K562 (cell line): ENCODE measurements around the gene TBXA2R. TPM values are rescaled to one million over a fixed set of nuclear protein-coding genes. Genes with fewer than 3 reads are reported as not detected.

Experiments used
- ATAC-seq: fragments of 200-7000 bp; cut with Tn5 transposase; 3 replicates; pipeline ENCODE4 v1.9.1; 2020; ENCODE audit warnings: moderate library complexity
- BruUV-seq: library from RNA; stranded (reverse); fragments of 400-500 nt; replicated peaks from 2 replicates; lab custom pipeline; 2021; lab: Mats Ljungman, UMichigan
- CTCF ChIA-PET: fragments of 300-600 bp; formaldehyde crosslinking; extraction: SDS; loops from one replicate; lab custom pipeline; 2021; ENCODE audit warnings: low intra/inter-chr PET ratio; lab: Yijun Ruan, JAX
- POLR2A ChIA-PET: fragments of 300-600, 350-650 bp; sonication (Branson Sonifier 250); formaldehyde crosslinking; extraction: SDS; loops from one replicate; lab custom pipeline; 2021; ENCODE audit warnings: antibody characterized with exemption, inconsistent platforms; lab: Yijun Ruan, JAX
- DNase-seq, 4 experiments: peaks; one replicate each; pipeline versions ENCODE4 v3.0.0 to v3.0.0-alpha.2; 2011 to 2018; ENCODE audit warnings: low spot score in 3 of 4, mixed read lengths in 3 of 4; ENCODE audit errors: extremely low read depth in 1 of 4
- FAIRE-seq: peaks from 2 replicates; lab custom pipeline; 2011; peaks lifted over from hg19 to GRCh38; lab: Jason Lieb, UNC
- H2AFZ ChIP-seq: 2 replicates; pipeline ENCODE4 v1.6.0; 2011; ENCODE audit warnings: low read depth, low read length, control low read depth, inconsistent platforms
- H3K27ac ChIP-seq: fragments of 200-600 bp; 3 replicates; pipeline ENCODE4 v1.8.0; 2011; ENCODE audit warnings: low read depth, mild to moderate bottlenecking, control low read depth, inconsistent platforms, low read length, moderate library complexity, mixed read lengths; ENCODE audit errors: extremely low read depth
- H3K27me3 ChIP-seq, 2 experiments: fragments of 300-600 bp in 1 of 2; 2 replicates in 1 of 2; 3 replicates in 1 of 2; pipeline versions ENCODE4 v1.6.0 to v1.8.0; 2011; ENCODE audit warnings: inconsistent platforms in 2 of 2, low read length in 2 of 2, mild to moderate bottlenecking in 1 of 2, mixed read lengths in 1 of 2, moderate library complexity in 1 of 2; ENCODE audit not compliant: control insufficient read depth in 2 of 2, insufficient read depth in 2 of 2
- H3K36me3 ChIP-seq: fragments of 300-600 bp; 3 replicates; pipeline ENCODE4 v1.8.0; 2011; ENCODE audit warnings: mild to moderate bottlenecking, low read length, inconsistent platforms; ENCODE audit not compliant: control insufficient read depth, insufficient read depth
- H3K4me1 ChIP-seq, 2 experiments: fragments of 200-600 bp in 1 of 2; replicated peaks in 1 of 2; 2 replicates in 1 of 2; 3 replicates in 1 of 2; pipeline versions ENCODE4 v1.5.1 to v1.8.0; 2011; ENCODE audit warnings: inconsistent platforms in 2 of 2, low read length in 2 of 2, mild to moderate bottlenecking in 1 of 2, mixed read lengths in 1 of 2, moderate library complexity in 1 of 2; ENCODE audit not compliant: control insufficient read depth in 2 of 2, insufficient read depth in 2 of 2
- H3K4me2 ChIP-seq: 2 replicates; pipeline ENCODE4 v1.6.1; 2011; ENCODE audit warnings: low read length, control low read depth, inconsistent platforms, mixed read lengths; ENCODE audit not compliant: insufficient read depth
- H3K4me3 ChIP-seq: fragments of 200-600 bp; sonication (generic), shearing (Covaris generic); 2 replicates; pipeline ENCODE4 v1.5.1; 2016; ENCODE audit warnings: control low read depth, inconsistent platforms
- H3K79me2 ChIP-seq: fragments of 200-600 bp; 3 replicates; pipeline ENCODE4 v1.8.0; 2011; ENCODE audit warnings: low read length, inconsistent platforms; ENCODE audit not compliant: control insufficient read depth, insufficient read depth
- H3K9ac ChIP-seq, 2 experiments: 2 replicates each; pipeline versions ENCODE4 v1.6.0 to v1.6.1; 2011; ENCODE audit warnings: low read depth in 2 of 2, low read length in 2 of 2, control low read depth in 1 of 2, inconsistent platforms in 1 of 2, mild to moderate bottlenecking in 1 of 2, mixed read lengths in 1 of 2; ENCODE audit not compliant: insufficient read depth in 1 of 2
- H3K9me1 ChIP-seq: one replicate; pipeline ENCODE4 v1.6.0; 2011; ENCODE audit warnings: inconsistent platforms, mild to moderate bottlenecking, low read length, moderate library complexity; ENCODE audit not compliant: control insufficient read depth, insufficient read depth
- H3K9me3 ChIP-seq: replicated peaks from 2 replicates; pipeline ENCODE4 v1.5.1; 2011; ENCODE audit warnings: low read depth, low read length, inconsistent platforms; ENCODE audit not compliant: control insufficient read depth, insufficient read depth
- H4K20me1 ChIP-seq: replicated peaks from 2 replicates; pipeline ENCODE4 v1.6.1; 2011; ENCODE audit warnings: low read length, inconsistent platforms, mixed read lengths; ENCODE audit not compliant: control insufficient read depth, insufficient read depth
- CAMTA2 ChIP-seq: fragments of 250-450 bp; sonication (Bioruptor Pico); conservative IDR thresholded peaks from 2 replicates; pipeline ENCODE4 v1.5.1; 2022
- DPF2 ChIP-seq: fragments of 450-650 bp; IDR thresholded peaks from 2 replicates; pipeline ENCODE4 v1.6.1; 2016
- FOXA1 ChIP-seq: fragments of 450-650 bp; IDR thresholded peaks from 2 replicates; pipeline ENCODE4 v1.6.1; 2016; ENCODE audit warnings: mild to moderate bottlenecking, borderline replicate concordance
- GATA2 ChIP-seq: sonication (generic); formaldehyde crosslinking; IDR thresholded peaks from 2 replicates; pipeline ENCODE4 v1.4.0; 2020; ENCODE audit warnings: mild to moderate bottlenecking, missing genetic modification reagents
- HDAC3 ChIP-seq: fragments of 450-650 bp; IDR thresholded peaks from 2 replicates; pipeline ENCODE4 v1.6.1; 2018; ENCODE audit warnings: borderline replicate concordance, mild to moderate bottlenecking, moderate library complexity; ENCODE audit not compliant: partially characterized antibody
- HNRNPLL ChIP-seq: fragments of 200-400 bp; formaldehyde crosslinking; IDR thresholded peaks from 2 replicates; pipeline ENCODE4 v1.6.1; 2017; ENCODE audit warnings: low read length, low read depth, mild to moderate bottlenecking; ENCODE audit not compliant: poor library complexity, severe bottlenecking
- HSF4 ChIP-seq: fragments of 250-450 bp; sonication (Bioruptor Pico); IDR thresholded peaks from 2 replicates; pipeline ENCODE4 v2.1.2; 2022; ENCODE audit warnings: mild to moderate bottlenecking, moderate library complexity, borderline replicate concordance
- KLF1 ChIP-seq: fragments of 450-650 bp; IDR thresholded peaks from 2 replicates; pipeline ENCODE4 v1.6.1; 2016; ENCODE audit warnings: missing genetic modification characterization, missing compliant biosample characterization
- KLF6 ChIP-seq: fragments of 250-450 bp; sonication (Bioruptor Pico); IDR thresholded peaks from 2 replicates; pipeline ENCODE4 v1.4.0; 2020; ENCODE audit warnings: mild to moderate bottlenecking, moderate library complexity, borderline replicate concordance
- POLR2G ChIP-seq: fragments of 200-400 bp; formaldehyde crosslinking; IDR thresholded peaks from 2 replicates; pipeline ENCODE4 v1.6.1; 2017; ENCODE audit warnings: low read depth, mild to moderate bottlenecking, antibody characterized with exemption, low read length, moderate library complexity
- ZC3H4 ChIP-seq: sonication (generic); formaldehyde crosslinking; IDR thresholded peaks from 2 replicates; pipeline ENCODE4 v1.9.0; 2021; ENCODE audit warnings: missing genetic modification reagents, borderline replicate concordance
- ZNF780A ChIP-seq: fragments of 250-450 bp; sonication (Bioruptor Pico); IDR thresholded peaks from 2 replicates; pipeline ENCODE4 v1.5.0; 2021; ENCODE audit warnings: mild to moderate bottlenecking
- WGBS: fragments of 100-300 bp; shearing (Covaris generic); methylation state at CpG from one replicate; pipeline ENCODE4 v1.1.6; 2016; ENCODE audit warnings: low coverage, mixed read lengths; ENCODE audit not compliant: insufficient coverage; ENCODE audit errors: missing lambda C conversion rate; 5-methylcytosine and 5-hydroxymethylcytosine counted together
- in situ Hi-C: fragments of 300-500 bp; cut with MboI; formaldehyde crosslinking; loops from 4 replicates; pipeline ENCODE4 v1.15.0; 2018; ENCODE audit warnings: inconsistent platforms, mixed read lengths
- intact Hi-C: fragments of 100-400 bp; cut with micrococcal nuclease; formaldehyde crosslinking; loops from 2 replicates; pipeline ENCODE4 v1.14.2; 2022
- polyA plus RNA-seq, 8 experiments: library from polyadenylated mRNA; depleted of rRNA in 4 of 8; stranded (reverse) in 5 of 8; unstranded in 3 of 8; fragments of >200 nt; fragmentation: Nextera tagmentation in 2 of 8; fragmentation: Illumina TruSeq in 1 of 8; extraction: Ambion mirVana in 2 of 8; extraction: Trizol in 1 of 8; gene quantifications; 2 replicates each; pipeline versions ENCODE4 v1.2.1 to v1.2.3, GENCODE V29; 2011 to 2014; ENCODE audit warnings: inconsistent platforms in 1 of 8, missing spikeins in 1 of 8
- total RNA-seq, 7 experiments: library from RNA; depleted of rRNA in 6 of 7; stranded (reverse); fragments of >200 nt in 6 of 7; fragmentation: Illumina TruSeq in 2 of 7; extraction: Trizol in 2 of 7; gene quantifications; 2 replicates each; pipeline versions ENCODE4 v1.2.1 to v1.2.3, GENCODE V29; 2011 to 2021; ENCODE audit warnings: low replicate concordance in 1 of 7
- TF ChIP-seq, protein P1 (sequence below): fragments of 450-650 bp; formaldehyde crosslinking; conservative IDR thresholded peaks from 2 replicates; pipeline ENCODE4 v1.4.0; 2022; ENCODE audit warnings: mild to moderate bottlenecking, missing genetic modification characterization

Gene TBXA2R
- total and polyA plus RNA-seq, 9 of the 15 experiments (the other 6 are each of a cell fraction or from before 2014, with no cell fraction given): 1.5 to 24.0 (median 2.8) TPM

DNA sequence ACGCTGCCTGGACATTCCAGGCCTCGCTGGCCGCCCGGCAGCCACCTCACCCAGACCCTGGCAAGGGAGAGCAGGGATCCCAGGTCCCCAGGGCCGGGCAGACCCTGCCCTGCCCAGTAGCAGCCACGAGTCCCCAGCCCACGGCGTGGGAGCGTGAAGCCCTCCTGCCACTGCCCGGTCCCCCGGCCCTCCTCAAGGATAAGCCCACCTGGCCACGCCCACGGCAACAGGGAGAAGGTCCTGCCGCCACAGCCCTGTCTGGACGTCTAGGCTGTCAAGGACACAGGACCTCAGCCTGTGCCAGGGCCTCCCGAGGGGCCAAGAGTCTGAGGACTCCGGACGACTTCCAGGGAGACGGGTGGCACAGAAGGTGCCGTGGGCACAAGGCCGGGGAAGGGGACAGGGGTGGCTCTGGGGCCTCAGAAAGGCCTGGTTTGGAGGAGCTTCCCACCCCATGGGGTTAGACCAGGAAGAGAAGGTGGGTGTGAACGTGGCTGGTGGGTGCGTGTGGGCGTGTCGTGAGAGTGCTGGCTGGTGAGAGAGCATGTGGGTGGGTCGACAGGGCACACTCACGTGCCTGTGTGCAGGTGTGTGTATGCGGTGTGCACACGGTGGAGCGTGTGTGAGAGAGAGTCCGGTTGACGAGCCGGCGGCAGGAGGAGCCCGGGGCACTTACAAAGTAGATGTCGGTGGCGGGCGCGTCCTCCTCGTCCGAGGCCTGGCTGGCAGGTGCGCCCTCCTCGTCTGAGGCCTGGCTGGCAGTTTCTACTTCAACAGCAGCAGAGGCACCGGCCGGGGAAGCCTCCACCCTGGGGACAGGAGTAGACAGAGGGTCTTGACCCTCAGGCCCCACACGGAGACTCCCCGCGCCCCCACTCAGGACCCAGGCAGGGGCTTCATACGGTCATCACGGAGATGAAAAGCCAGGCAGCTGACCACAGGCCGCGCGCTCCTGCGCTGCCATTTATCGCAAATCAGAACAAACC lies 31.8 kb upstream of the TBXA2R start:
- intact Hi-C loops (no loop called here), in situ Hi-C loops (no loop called here)
- Histone ChIP-seq H3K9me1 (peaks cover 4% of the 10 kb centered on the region), H4K20me1 (no peaks in the 10 kb centered on the region), H3K9me3 (no peaks in the 10 kb centered on the region), H3K36me3 (peaks cover 32% of the 10 kb centered on the region; the same call in 1 of the 3 replicates), H3K79me2 (no peaks in the 10 kb centered on the region), H3K27ac (no peak overlapping the region), H3K4me3 (no peak overlapping the region), H3K4me1 (peaks cover 0 to 54% of the 10 kb centered on the region in 2 experiments; a peak in 3 of 5 replicates), H3K9ac (peak overlapping the region in 1 of 2 experiments; percentile 52; a peak in 2 of 4 replicates), H3K4me2 (no peak overlapping the region), H3K27me3 (no peaks in the 10 kb centered on the region), H2AFZ (no peak overlapping the region)
- no peak for ATAC-seq
- 91% methylated on average over 38 of the region's 55 CpGs for WGBS
- BruUV-seq: no TSS peak
- FAIRE-seq: no peak
- DNase-seq: no peak
- POLR2A ChIA-PET: no interaction called here
- CTCF ChIA-PET: no interaction called here
- TF ChIP-seq HSF4 (CRISPR knock-in tag): no peak
- TF ChIP-seq ZNF780A (CRISPR knock-in tag): no peak
- TF ChIP-seq FOXA1: no peak
- no peak for TF ChIP-seq GATA2 (CRISPR knock-in tag)
- TF ChIP-seq CAMTA2: no peak
- TF ChIP-seq KLF1 (tag): no peak
- TF ChIP-seq, protein P1, sequence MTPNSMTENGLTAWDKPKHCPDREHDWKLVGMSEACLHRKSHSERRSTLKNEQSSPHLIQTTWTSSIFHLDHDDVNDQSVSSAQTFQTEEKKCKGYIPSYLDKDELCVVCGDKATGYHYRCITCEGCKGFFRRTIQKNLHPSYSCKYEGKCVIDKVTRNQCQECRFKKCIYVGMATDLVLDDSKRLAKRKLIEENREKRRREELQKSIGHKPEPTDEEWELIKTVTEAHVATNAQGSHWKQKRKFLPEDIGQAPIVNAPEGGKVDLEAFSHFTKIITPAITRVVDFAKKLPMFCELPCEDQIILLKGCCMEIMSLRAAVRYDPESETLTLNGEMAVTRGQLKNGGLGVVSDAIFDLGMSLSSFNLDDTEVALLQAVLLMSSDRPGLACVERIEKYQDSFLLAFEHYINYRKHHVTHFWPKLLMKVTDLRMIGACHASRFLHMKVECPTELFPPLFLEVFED (CRISPR knock-in tag): no peak
- peak; percentile 29; the same call in 1 of the 2 replicates for TF ChIP-seq POLR2G
- TF ChIP-seq HNRNPLL: peak; percentile 53
- no peak for TF ChIP-seq KLF6 (CRISPR knock-in tag)
- TF ChIP-seq DPF2: no peak
- TF ChIP-seq HDAC3: no peak
- no peak for TF ChIP-seq ZC3H4 (CRISPR knock-in tag)
